NCI-H2227 (cell line): ENCODE results near the gene NDUFS2.

Source experiments
- DNase-seq: peaks from one replicate; lab custom pipeline; 2025; ENCODE audit not compliant: unreplicated experiment; lab: John Stamatoyannopoulos, UW

Gene NDUFS2

GRCh38 chr1:161172349-161172748, 29.8 kb upstream of the NDUFS2 start:
- no peak for DNase-seq

- DNase-seq, result no peak
Observed at GRCh38 chr1:161172776-161173376, 29.3 kb upstream of the NDUFS2 start.

- DNase-seq, result no peak
Observed at GRCh38 chr1:161173711-161174110, 28.5 kb upstream of the NDUFS2 start.

- DNase-seq, result no peak
Observed at GRCh38 chr1:161174911-161175310, 27.3 kb upstream of the NDUFS2 start.

- DNase-seq, result no peak
Observed at GRCh38 chr1:161175771-161176453, 26.3 kb upstream of the NDUFS2 start.

- DNase-seq, result no peak
Observed at GRCh38 chr1:161176468-161177111, 25.6 kb upstream of the NDUFS2 start.

- peak; percentile 89 for DNase-seq
Observed at GRCh38 chr1:161177112-161177935, 24.8 kb upstream of the NDUFS2 start, which contains the start of gene B4GALT3. Gene B4GALT3, minus strand, starts transcription at chr1:161177507. Its CDS starts 1,447 bp downstream, at chr1:161176060.

- no peak for DNase-seq
Observed at GRCh38 chr1:161177936-161178244, 24.3 kb upstream of the NDUFS2 start.

GRCh38 chr1:161179698-161180097, 22.5 kb upstream of the NDUFS2 start:
- DNase-seq, result no peak

- DNase-seq, result no peak
Observed at GRCh38 chr1:161180639-161181038, 21.5 kb upstream of the NDUFS2 start.

- no peak for DNase-seq
Observed at GRCh38 chr1:161182214-161182613, 20.0 kb upstream of the NDUFS2 start.

- no peak for DNase-seq
Observed at GRCh38 chr1:161185282-161185682, 16.9 kb upstream of the NDUFS2 start.

- no peak for DNase-seq
Observed at GRCh38 chr1:161185732-161186311, 16.3 kb upstream of the NDUFS2 start.

- no peak for DNase-seq
Observed at GRCh38 chr1:161187311-161187710, 14.9 kb upstream of the NDUFS2 start.

GRCh38 chr1:161188381-161188780, 13.8 kb upstream of the NDUFS2 start:
- DNase-seq, result no peak

GRCh38 chr1:161189036-161189435, 13.1 kb upstream of the NDUFS2 start:
- no peak for DNase-seq

GRCh38 chr1:161190962-161191521, 11.1 kb upstream of the NDUFS2 start:
- peak; percentile 35 for DNase-seq

- DNase-seq, result no peak
Observed at GRCh38 chr1:161191971-161192370, 10.2 kb upstream of the NDUFS2 start.

GRCh38 chr1:161192476-161193465, 9.4 kb upstream of the NDUFS2 start:
- peak; percentile 87 for DNase-seq
